ENCODE measurements around the gene CDC27. TPM values are rescaled to one million over a fixed set of nuclear protein-coding genes. Genes with fewer than 3 reads are reported as not detected.

CDC27 gene
- total RNA-seq, 1 donor from 2014 or later = 167 TPM

DNA sequence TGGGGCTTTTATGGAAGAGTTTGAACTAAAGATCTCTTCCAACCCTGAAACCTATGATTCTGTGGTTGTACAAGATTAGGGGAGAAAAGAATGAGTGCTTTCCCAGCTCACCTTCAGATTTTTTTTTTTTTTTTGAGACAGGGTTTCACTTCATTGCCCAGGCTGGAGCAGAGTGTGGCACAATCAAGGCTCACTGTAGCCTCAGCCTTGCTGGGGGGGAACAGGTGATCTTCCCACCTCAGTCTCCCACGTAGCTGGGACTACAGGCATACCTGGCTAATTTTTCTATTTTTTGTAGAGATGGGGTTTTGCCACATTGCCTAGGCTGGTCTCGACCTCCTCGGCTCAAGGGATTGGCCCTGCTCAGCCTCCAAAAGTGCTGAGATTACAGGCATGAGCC lies 42.8 kb upstream of the CDC27 start:
- Histone ChIP-seq H3K9me3 (ENCODE audit: low read depth) (no peaks in the 10 kb centered on the region), H3K27ac (no peak overlapping the region), H3K4me1 (peaks cover 6% of the 10 kb centered on the region), H3K79me2 (ENCODE audit: low read depth) (no peaks in the 10 kb centered on the region), H3K36me3 (no peaks in the 10 kb centered on the region), H3F3A (ENCODE audit: low read depth) (no peaks in the 10 kb centered on the region), H3K4me3 (no peak overlapping the region), H3K27me3 (peaks cover 16% of the 10 kb centered on the region), H3K4me2 (no peak overlapping the region), H4K20me1 (ENCODE audit: low read depth) (no peaks in the 10 kb centered on the region), H3K9ac (no peak overlapping the region), H2AFZ (replicated peaks) (no peak overlapping the region)
- TF ChIP-seq EZH2phosphoT487 (IDR thresholded peaks at IDR 0.05) (no peak), EZH2 (IDR thresholded peaks at IDR 0.05) (no peak)
- TF ChIP-seq, protein P1, sequence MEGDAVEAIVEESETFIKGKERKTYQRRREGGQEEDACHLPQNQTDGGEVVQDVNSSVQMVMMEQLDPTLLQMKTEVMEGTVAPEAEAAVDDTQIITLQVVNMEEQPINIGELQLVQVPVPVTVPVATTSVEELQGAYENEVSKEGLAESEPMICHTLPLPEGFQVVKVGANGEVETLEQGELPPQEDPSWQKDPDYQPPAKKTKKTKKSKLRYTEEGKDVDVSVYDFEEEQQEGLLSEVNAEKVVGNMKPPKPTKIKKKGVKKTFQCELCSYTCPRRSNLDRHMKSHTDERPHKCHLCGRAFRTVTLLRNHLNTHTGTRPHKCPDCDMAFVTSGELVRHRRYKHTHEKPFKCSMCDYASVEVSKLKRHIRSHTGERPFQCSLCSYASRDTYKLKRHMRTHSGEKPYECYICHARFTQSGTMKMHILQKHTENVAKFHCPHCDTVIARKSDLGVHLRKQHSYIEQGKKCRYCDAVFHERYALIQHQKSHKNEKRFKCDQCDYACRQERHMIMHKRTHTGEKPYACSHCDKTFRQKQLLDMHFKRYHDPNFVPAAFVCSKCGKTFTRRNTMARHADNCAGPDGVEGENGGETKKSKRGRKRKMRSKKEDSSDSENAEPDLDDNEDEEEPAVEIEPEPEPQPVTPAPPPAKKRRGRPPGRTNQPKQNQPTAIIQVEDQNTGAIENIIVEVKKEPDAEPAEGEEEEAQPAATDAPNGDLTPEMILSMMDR (IDR thresholded peaks at IDR 0.05) = no peak
- Mint-ChIP-seq H3K4me1 (peaks cover 10% of the 10 kb centered on the region), H3K9me3 (no peaks in the 10 kb centered on the region), H3K36me3 (no peaks in the 10 kb centered on the region), H3K27me3 (ENCODE audit: insufficient read depth, low read depth) (peaks cover 22% of the 10 kb centered on the region), H3K4me3 (no peak overlapping the region), H3K27ac (no peak overlapping the region)
- DNase-seq (ENCODE audit: low spot score) = no peak

- Histone ChIP-seq H3K27me3 (peaks cover 16% of the 10 kb centered on the region), H3K9ac (no peak overlapping the region), H3K27ac (no peak overlapping the region), H4K20me1 (ENCODE audit: low read depth) (no peaks in the 10 kb centered on the region), H3K4me2 (no peak overlapping the region), H3K36me3 (no peaks in the 10 kb centered on the region), H3K4me3 (no peak overlapping the region), H3K4me1 (peaks cover 6% of the 10 kb centered on the region), H3K79me2 (ENCODE audit: low read depth) (no peaks in the 10 kb centered on the region), H2AFZ (replicated peaks) (no peak overlapping the region), H3K9me3 (ENCODE audit: low read depth) (no peaks in the 10 kb centered on the region), H3F3A (ENCODE audit: low read depth) (no peaks in the 10 kb centered on the region)
- DNase-seq (ENCODE audit: low spot score) = no peak
- Mint-ChIP-seq H3K4me1 (peaks cover 10% of the 10 kb centered on the region), H3K9me3 (no peaks in the 10 kb centered on the region), H3K4me3 (no peak overlapping the region), H3K27me3 (ENCODE audit: insufficient read depth, low read depth) (peaks cover 24% of the 10 kb centered on the region), H3K36me3 (no peaks in the 10 kb centered on the region), H3K27ac (no peak overlapping the region)
- TF ChIP-seq, protein P1 (IDR thresholded peaks at IDR 0.05) = no peak
- TF ChIP-seq EZH2 (IDR thresholded peaks at IDR 0.05) (no peak), EZH2phosphoT487 (IDR thresholded peaks at IDR 0.05) (no peak)
Observed at GRCh38 chr17:47231334-47231733, 42.2 kb upstream of the CDC27 start.

GRCh38 chr17:47230864-47231263 lies 41.8 kb upstream of the CDC27 start:
- Mint-ChIP-seq H3K4me1 (peaks cover 10% of the 10 kb centered on the region), H3K27ac (no peak overlapping the region), H3K4me3 (no peak overlapping the region), H3K27me3 (ENCODE audit: insufficient read depth, low read depth) (peaks cover 26% of the 10 kb centered on the region), H3K36me3 (no peaks in the 10 kb centered on the region), H3K9me3 (no peaks in the 10 kb centered on the region)
- Histone ChIP-seq H4K20me1 (ENCODE audit: low read depth) (no peaks in the 10 kb centered on the region), H2AFZ (replicated peaks) (no peak overlapping the region), H3K27me3 (peaks cover 16% of the 10 kb centered on the region), H3K9me3 (ENCODE audit: low read depth) (no peaks in the 10 kb centered on the region), H3K36me3 (no peaks in the 10 kb centered on the region), H3K4me3 (no peak overlapping the region), H3K9ac (no peak overlapping the region), H3K4me1 (peaks cover 6% of the 10 kb centered on the region), H3K4me2 (no peak overlapping the region), H3K27ac (no peak overlapping the region), H3K79me2 (ENCODE audit: low read depth) (no peaks in the 10 kb centered on the region), H3F3A (ENCODE audit: low read depth) (no peaks in the 10 kb centered on the region)
- TF ChIP-seq EZH2 (IDR thresholded peaks at IDR 0.05) = no peak
- no peak for TF ChIP-seq EZH2phosphoT487 (IDR thresholded peaks at IDR 0.05)
- TF ChIP-seq, protein P1 (IDR thresholded peaks at IDR 0.05) = no peak
- no peak for DNase-seq (ENCODE audit: low spot score)

Measured in neural progenitor cell (in vitro differentiated cells).